Endothelial cell of umbilical vein (primary cell): ENCODE data around the gene SH3BP5. TPM values are rescaled to one million over a fixed set of nuclear protein-coding genes. Genes with fewer than 3 reads are reported as not detected.

Experiments
- BruUV-seq: library from RNA; stranded (reverse); fragments of 400-500 nt; replicated peaks from 2 replicates; lab custom pipeline; 2021; lab: Mats Ljungman, UMichigan
- CTCF ChIA-PET: fragments of 300-600, 350-600 bp; sonication (Branson Sonifier 250); formaldehyde crosslinking; loops from one replicate; lab custom pipeline; 2021; ENCODE audit warnings: antibody characterized with exemption, inconsistent platforms; lab: Charles Lee
- POLR2A ChIA-PET: fragments of 300-600, 350-600 bp; sonication (Branson Sonifier 250); formaldehyde crosslinking; loops from one replicate; lab custom pipeline; 2021; ENCODE audit warnings: antibody characterized with exemption, inconsistent platforms; lab: Charles Lee
- DNase-seq: peaks from one replicate; pipeline ENCODE4 v3.0.0-alpha.2; 2011; ENCODE audit warnings: low read depth, low spot score
- FAIRE-seq: peaks from 2 replicates; lab custom pipeline; 2011; peaks lifted over from hg19 to GRCh38; lab: Jason Lieb, UNC
- H2AFZ ChIP-seq: 2 replicates; pipeline ENCODE4 v1.6.0; 2012; ENCODE audit warnings: low read depth, low read length, control low read depth, inconsistent platforms
- H3K27ac ChIP-seq: 2 replicates; pipeline ENCODE4 v1.5.1; 2011; ENCODE audit warnings: low read depth, mild to moderate bottlenecking, control low read depth, low read length, moderate library complexity; ENCODE audit not compliant: insufficient read depth
- H3K27me3 ChIP-seq, 2 experiments: 2 replicates each; pipeline versions ENCODE4 v1.6.0 to v1.6.1; 2011; ENCODE audit warnings: low read length in 2 of 2, mixed read lengths in 1 of 2; ENCODE audit not compliant: control insufficient read depth in 2 of 2, insufficient read depth in 2 of 2
- H3K36me3 ChIP-seq, 2 experiments: 2 replicates in 1 of 2; 3 replicates in 1 of 2; pipeline ENCODE4 v1.5.1; 2011; ENCODE audit warnings: low read length in 2 of 2, mild to moderate bottlenecking in 1 of 2, moderate library complexity in 1 of 2; ENCODE audit not compliant: control insufficient read depth in 2 of 2, insufficient read depth in 2 of 2; ENCODE audit errors: extremely low read depth in 1 of 2
- H3K4me1 ChIP-seq: 3 replicates; pipeline ENCODE4 v1.5.1; 2011; ENCODE audit warnings: mild to moderate bottlenecking, low read length; ENCODE audit not compliant: control insufficient read depth, insufficient read depth; ENCODE audit errors: extremely low read depth
- H3K4me2 ChIP-seq: 2 replicates; pipeline ENCODE4 v1.6.1; 2011; ENCODE audit warnings: low read length, control low read depth, mixed read lengths; ENCODE audit not compliant: insufficient read depth
- H3K4me3 ChIP-seq, 3 experiments: fragments of 200-600 bp in 1 of 3; sonication (generic), shearing (Covaris generic) in 1 of 3; replicated peaks in 1 of 3; 2 replicates each; pipeline ENCODE4 v1.5.1; 2011 to 2016; ENCODE audit warnings: control low read depth in 3 of 3, low read length in 3 of 3, mild to moderate bottlenecking in 2 of 3, inconsistent platforms in 1 of 3, low read depth in 1 of 3, moderate library complexity in 1 of 3; ENCODE audit not compliant: insufficient read depth in 1 of 3
- H3K79me2 ChIP-seq: 2 replicates; pipeline ENCODE4 v1.6.0; 2012; ENCODE audit warnings: low read length, inconsistent platforms; ENCODE audit not compliant: control insufficient read depth, insufficient read depth
- H3K9ac ChIP-seq: replicated peaks from 2 replicates; pipeline ENCODE3; 2011; ENCODE audit warnings: low read length, control low read depth; ENCODE audit not compliant: insufficient read depth; ENCODE audit errors: extremely low read depth
- H3K9me1 ChIP-seq: replicated peaks from 3 replicates; pipeline ENCODE4 v1.6.0; 2011; ENCODE audit warnings: mild to moderate bottlenecking, low read length; ENCODE audit not compliant: control insufficient read depth, insufficient read depth; ENCODE audit errors: extremely low read depth
- H3K9me3 ChIP-seq: replicated peaks from 2 replicates; pipeline ENCODE4 v1.5.1; 2012; ENCODE audit warnings: low read length, inconsistent platforms; ENCODE audit not compliant: control insufficient read depth, insufficient read depth
- H4K20me1 ChIP-seq: replicated peaks from 2 replicates; pipeline ENCODE3; 2011; ENCODE audit warnings: mild to moderate bottlenecking, low read length; ENCODE audit not compliant: control insufficient read depth, insufficient read depth; ENCODE audit errors: extremely low read depth
- EZH2 ChIP-seq: IDR thresholded peaks from 2 replicates; pipeline ENCODE4 v1.6.1; 2012; ENCODE audit warnings: borderline replicate concordance, low read depth, mild to moderate bottlenecking, moderate library complexity, low read length, inconsistent platforms; ENCODE audit not compliant: severe bottlenecking
- FOS ChIP-seq: IDR thresholded peaks from 2 replicates; pipeline ENCODE4 v1.6.1; 2011; ENCODE audit warnings: mild to moderate bottlenecking, low read length, moderate library complexity, borderline replicate concordance; ENCODE audit not compliant: insufficient read depth
- GATA2 ChIP-seq: IDR thresholded peaks from 2 replicates; pipeline ENCODE4 v1.7.0; 2011; ENCODE audit warnings: low read depth, mild to moderate bottlenecking, moderate library complexity, mixed read lengths, low read length; ENCODE audit not compliant: insufficient read length, insufficient read depth
- JUN ChIP-seq: IDR thresholded peaks from 2 replicates; pipeline ENCODE4 v1.6.1; 2011; ENCODE audit warnings: borderline replicate concordance, low read depth; ENCODE audit not compliant: insufficient read length, insufficient read depth
- MYC ChIP-seq: IDR thresholded peaks from one replicate; pipeline ENCODE4 v1.6.1; 2011; ENCODE audit warnings: mild to moderate bottlenecking, low read depth, low read length
- POLR2A ChIP-seq: IDR thresholded peaks from 2 replicates; pipeline ENCODE4 v1.6.1; 2012; ENCODE audit warnings: low read depth, mild to moderate bottlenecking, control low read depth, low read length
- POLR2AphosphoS5 ChIP-seq: IDR thresholded peaks from 2 replicates; pipeline ENCODE4 v1.6.1; 2012; ENCODE audit warnings: low read depth, mild to moderate bottlenecking, control low read depth, low read length, moderate library complexity; ENCODE audit not compliant: insufficient read depth
- dilution Hi-C: fragments of 300-500 bp; cut with MboI; formaldehyde crosslinking; loops from one replicate; pipeline ENCODE4 v1.15.0; 2019; ENCODE audit warnings: low sequenced_read_pairs; ENCODE audit not compliant: extremely low pct_ligation_motif_present
- intact Hi-C: fragments of 100-400 bp; cut with micrococcal nuclease; formaldehyde crosslinking; loops from one replicate; pipeline ENCODE4 v1.10.0; 2022
- polyA plus RNA-seq, 4 experiments: library from polyadenylated mRNA; depleted of rRNA in 3 of 4; stranded (reverse) in 3 of 4; unstranded in 1 of 4; fragments of >200 nt; gene quantifications; 2 replicates each; pipeline versions ENCODE4 v1.2.1 to v1.2.3, GENCODE V29; 2011 to 2012; ENCODE audit warnings: missing spikeins in 1 of 4
- total RNA-seq: library from RNA; stranded (reverse); gene quantifications from 2 replicates; pipeline ENCODE4 v1.2.3, GENCODE V29; 2021
- TF ChIP-seq, protein P1 (sequence below): IDR thresholded peaks from 2 replicates; pipeline ENCODE4 v1.6.1; 2011; ENCODE audit not compliant: insufficient read depth, insufficient read length
- TF ChIP-seq, protein P2 (sequence below), 2 donors: IDR thresholded peaks; 1 replicate in 1 of 2; 2 replicates in 1 of 2; pipeline ENCODE4 v1.5.1; 2011; ENCODE audit warnings: low read length in 2 of 2, mild to moderate bottlenecking in 2 of 2, moderate library complexity in 2 of 2, control low read depth in 1 of 2, inconsistent platforms in 1 of 2, low read depth in 1 of 2; ENCODE audit not compliant: insufficient read depth in 1 of 2; ENCODE audit errors: extremely low read depth in 1 of 2

Gene SH3BP5
- total and polyA plus RNA-seq, 2 donors (not counting 3 experiments of a cell fraction or from before 2014, with no cell fraction given): 35.3 to 76.3 TPM

DNA sequence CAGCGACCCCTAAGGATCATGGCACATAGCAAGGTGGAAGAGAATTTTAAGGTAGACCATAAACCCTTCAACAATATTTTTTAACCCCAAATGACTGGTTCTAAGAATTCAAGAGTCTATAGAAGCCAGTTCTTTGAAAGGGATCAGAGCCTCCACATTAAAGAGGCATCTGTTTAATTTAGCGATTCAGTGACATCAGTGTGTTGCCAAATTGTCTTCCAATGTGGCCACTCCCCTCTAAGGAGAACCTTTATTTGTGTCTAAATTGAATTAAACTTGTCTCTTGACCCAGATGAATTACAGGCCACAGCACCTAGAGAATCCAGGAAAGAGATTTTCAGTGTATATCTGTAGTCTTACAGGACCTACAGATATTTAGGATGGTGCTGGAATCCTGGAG lies 6.6 kb upstream of the SH3BP5 start:
- ChIA-PET POLR2A (no interaction called here), CTCF (no interaction called here)
- Histone ChIP-seq H3K27ac (no peak overlapping the region), H2AFZ (no peak overlapping the region), H3K9me3 (no peaks in the 10 kb centered on the region), H3K36me3 (no peaks in the 10 kb centered on the region), H3K79me2 (no peaks in the 10 kb centered on the region), H3K9me1 (no peaks in the 10 kb centered on the region), H3K4me3 (no peak overlapping the region), H4K20me1 (no peaks in the 10 kb centered on the region), H3K9ac (no peak overlapping the region), H3K4me2 (no peak overlapping the region), H3K4me1 (peaks cover 9% of the 10 kb centered on the region), H3K27me3 (peaks cover 0 to 3% of the 10 kb centered on the region in 2 experiments)
- dilution Hi-C loops (no loop called here), intact Hi-C loops (no loop called here)
- TF ChIP-seq EZH2 (no peak), POLR2AphosphoS5 (no peak), FOS (no peak), GATA2 (no peak), JUN (no peak), POLR2A (no peak), MYC (no peak)
- TF ChIP-seq, protein P1, sequence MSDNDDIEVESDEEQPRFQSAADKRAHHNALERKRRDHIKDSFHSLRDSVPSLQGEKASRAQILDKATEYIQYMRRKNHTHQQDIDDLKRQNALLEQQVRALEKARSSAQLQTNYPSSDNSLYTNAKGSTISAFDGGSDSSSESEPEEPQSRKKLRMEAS: no peak
- TF ChIP-seq, protein P2, sequence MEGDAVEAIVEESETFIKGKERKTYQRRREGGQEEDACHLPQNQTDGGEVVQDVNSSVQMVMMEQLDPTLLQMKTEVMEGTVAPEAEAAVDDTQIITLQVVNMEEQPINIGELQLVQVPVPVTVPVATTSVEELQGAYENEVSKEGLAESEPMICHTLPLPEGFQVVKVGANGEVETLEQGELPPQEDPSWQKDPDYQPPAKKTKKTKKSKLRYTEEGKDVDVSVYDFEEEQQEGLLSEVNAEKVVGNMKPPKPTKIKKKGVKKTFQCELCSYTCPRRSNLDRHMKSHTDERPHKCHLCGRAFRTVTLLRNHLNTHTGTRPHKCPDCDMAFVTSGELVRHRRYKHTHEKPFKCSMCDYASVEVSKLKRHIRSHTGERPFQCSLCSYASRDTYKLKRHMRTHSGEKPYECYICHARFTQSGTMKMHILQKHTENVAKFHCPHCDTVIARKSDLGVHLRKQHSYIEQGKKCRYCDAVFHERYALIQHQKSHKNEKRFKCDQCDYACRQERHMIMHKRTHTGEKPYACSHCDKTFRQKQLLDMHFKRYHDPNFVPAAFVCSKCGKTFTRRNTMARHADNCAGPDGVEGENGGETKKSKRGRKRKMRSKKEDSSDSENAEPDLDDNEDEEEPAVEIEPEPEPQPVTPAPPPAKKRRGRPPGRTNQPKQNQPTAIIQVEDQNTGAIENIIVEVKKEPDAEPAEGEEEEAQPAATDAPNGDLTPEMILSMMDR (IDR thresholded peaks at IDR 0.05; ENCODE audit: extremely low read depth in 1 of 2, insufficient read depth in 1 of 2, low read depth in 1 of 2, low read length in 2 of 2): no peak
- DNase-seq (no peak), FAIRE-seq (no peak)
- no TSS peak for BruUV-seq
